Thyroid gland (tissue), 4 donors: ENCODE measurements around the gene SDHC. TPM values are rescaled to one million over a fixed set of nuclear protein-coding genes. Genes with fewer than 3 reads are reported as not detected.
A peak's percentile ranks its signal among the peaks of the same experiment; 100 is the strongest.
"Not testable (repeated sequence)": the region's sequence is repeated elsewhere in the genome, so short reads cannot be mapped to it uniquely, and the experiment has no call there.

Source experiments
- DNase-seq, 2 donors: peaks; one replicate each; pipeline ENCODE4 v3.0.0-alpha.2; 2019
- H3K27ac ChIP-seq, 3 donors: fragments of 200-600 bp; sonication (generic); 1 replicate in 2 of 3; 2 replicates in 1 of 3; pipeline ENCODE4 v1.5.1; 2016 to 2019; ENCODE audit warnings: mild to moderate bottlenecking in 1 of 3, moderate library complexity in 1 of 3
- H3K27me3 ChIP-seq: fragments of 200-600 bp; sonication (generic); one replicate; pipeline ENCODE4 v1.5.1; 2019
- H3K36me3 ChIP-seq, 2 donors: fragments of 200-600 bp; sonication (generic); one replicate each; pipeline ENCODE4 v1.5.1; 2016 to 2019
- H3K4me1 ChIP-seq, 2 donors: fragments of 200-600 bp; sonication (generic); one replicate each; pipeline ENCODE4 v1.5.1; 2017 to 2019
- H3K4me3 ChIP-seq, 3 donors: fragments of 200-600 bp; sonication (generic); replicated peaks in 1 of 3; 1 replicate in 2 of 3; 2 replicates in 1 of 3; pipeline ENCODE4 v1.5.1; 2016; ENCODE audit warnings: mild to moderate bottlenecking in 1 of 3
- H3K9me3 ChIP-seq: fragments of 200-600 bp; sonication (generic); one replicate; pipeline ENCODE4 v1.5.1; 2017
- POLR2A ChIP-seq, 2 donors: fragments of 450-650 bp; IDR thresholded peaks; one replicate each; pipeline ENCODE4 v1.6.1; 2017; ENCODE audit warnings: antibody characterized with exemption in 2 of 2, mild to moderate bottlenecking in 2 of 2, moderate library complexity in 1 of 2
- WGBS, 2 donors: methylation state at CpG; one replicate each; pipeline ENCODE4 v1.1.5; 2017; 5-methylcytosine and 5-hydroxymethylcytosine counted together
- intact Hi-C: fragments of 100-400 bp; cut with DNase I; formaldehyde crosslinking; loops from one replicate; pipeline ENCODE4 v1.15.1; 2023
- total RNA-seq, 4 donors: library from RNA; depleted of rRNA; stranded (reverse); fragments of >200 nt; gene quantifications; one replicate each; pipeline ENCODE4 v1.2.3, GENCODE V29; 2016
- TF ChIP-seq, protein P1 (sequence below), 6 experiments: fragments of 200-600 bp in 3 of 6; fragments of 450-650 bp in 3 of 6; sonication (generic) in 3 of 6; IDR thresholded peaks; one replicate each; pipeline ENCODE4 v1.5.1; 2016 to 2019; ENCODE audit warnings: antibody characterized with exemption in 6 of 6, mild to moderate bottlenecking in 2 of 6, inconsistent platforms in 1 of 6, moderate library complexity in 1 of 6

Gene SDHC
- total RNA-seq, 4 donors from 2014 or later: 49.1 to 174 (median 111) TPM

DNA sequence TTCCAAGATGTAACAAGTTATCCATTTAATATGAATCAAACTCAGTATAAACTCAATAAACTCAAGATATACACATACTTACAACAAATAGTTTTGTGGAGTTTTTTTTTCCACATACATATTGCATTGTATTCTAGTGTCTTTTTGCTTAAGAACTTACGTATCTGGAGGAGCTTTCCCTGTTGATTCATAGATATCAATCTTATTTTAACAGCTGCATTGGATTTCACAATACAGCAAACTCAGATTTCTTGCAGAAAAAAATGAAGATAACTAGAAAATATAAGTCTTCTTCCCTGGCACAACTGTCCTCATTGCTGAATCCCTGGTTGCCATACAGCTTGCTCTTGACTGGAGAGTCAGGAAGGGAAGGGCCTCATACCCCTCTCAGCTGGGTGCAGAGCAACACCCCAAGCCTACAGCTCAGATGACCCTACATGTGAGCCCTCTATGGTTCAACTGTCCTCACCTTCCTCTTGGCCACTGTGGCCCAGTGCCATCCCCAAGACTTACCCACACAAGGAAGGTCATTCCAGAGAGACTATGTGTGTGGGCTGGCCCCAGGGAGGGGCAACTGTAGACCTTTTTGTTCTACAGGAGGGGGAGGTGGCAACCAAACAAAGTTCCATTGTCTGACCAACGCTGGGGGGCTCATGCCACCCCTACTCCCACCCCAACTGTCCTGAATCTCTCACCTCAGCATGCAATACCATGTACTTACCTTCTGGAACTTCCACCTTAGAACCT lies 6.1 kb upstream of the SDHC start:
- Histone ChIP-seq H3K4me1 (peaks cover 20 to 21% of the 10 kb centered on the region in 2 donors), H3K27ac (no peak overlapping the region), H3K27me3 (no peaks in the 10 kb centered on the region), H3K4me3 (no peak overlapping the region), H3K36me3 (no peaks in the 10 kb centered on the region), H3K9me3 (no peaks in the 10 kb centered on the region)
- 57 to 63% methylated on average over 2 of the region's 2 CpGs for WGBS, 2 donors
- no peak for DNase-seq
- intact Hi-C loops: loop anchor here (5.0 kb wide), 1 partner anchor 81 kb away; the partner anchor contains the start of gene TOMM40L
- TF ChIP-seq, protein P1, sequence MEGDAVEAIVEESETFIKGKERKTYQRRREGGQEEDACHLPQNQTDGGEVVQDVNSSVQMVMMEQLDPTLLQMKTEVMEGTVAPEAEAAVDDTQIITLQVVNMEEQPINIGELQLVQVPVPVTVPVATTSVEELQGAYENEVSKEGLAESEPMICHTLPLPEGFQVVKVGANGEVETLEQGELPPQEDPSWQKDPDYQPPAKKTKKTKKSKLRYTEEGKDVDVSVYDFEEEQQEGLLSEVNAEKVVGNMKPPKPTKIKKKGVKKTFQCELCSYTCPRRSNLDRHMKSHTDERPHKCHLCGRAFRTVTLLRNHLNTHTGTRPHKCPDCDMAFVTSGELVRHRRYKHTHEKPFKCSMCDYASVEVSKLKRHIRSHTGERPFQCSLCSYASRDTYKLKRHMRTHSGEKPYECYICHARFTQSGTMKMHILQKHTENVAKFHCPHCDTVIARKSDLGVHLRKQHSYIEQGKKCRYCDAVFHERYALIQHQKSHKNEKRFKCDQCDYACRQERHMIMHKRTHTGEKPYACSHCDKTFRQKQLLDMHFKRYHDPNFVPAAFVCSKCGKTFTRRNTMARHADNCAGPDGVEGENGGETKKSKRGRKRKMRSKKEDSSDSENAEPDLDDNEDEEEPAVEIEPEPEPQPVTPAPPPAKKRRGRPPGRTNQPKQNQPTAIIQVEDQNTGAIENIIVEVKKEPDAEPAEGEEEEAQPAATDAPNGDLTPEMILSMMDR (IDR thresholded peaks at IDR 0.05): no peak
- TF ChIP-seq POLR2A (IDR thresholded peaks at IDR 0.05): no peak

DNA sequence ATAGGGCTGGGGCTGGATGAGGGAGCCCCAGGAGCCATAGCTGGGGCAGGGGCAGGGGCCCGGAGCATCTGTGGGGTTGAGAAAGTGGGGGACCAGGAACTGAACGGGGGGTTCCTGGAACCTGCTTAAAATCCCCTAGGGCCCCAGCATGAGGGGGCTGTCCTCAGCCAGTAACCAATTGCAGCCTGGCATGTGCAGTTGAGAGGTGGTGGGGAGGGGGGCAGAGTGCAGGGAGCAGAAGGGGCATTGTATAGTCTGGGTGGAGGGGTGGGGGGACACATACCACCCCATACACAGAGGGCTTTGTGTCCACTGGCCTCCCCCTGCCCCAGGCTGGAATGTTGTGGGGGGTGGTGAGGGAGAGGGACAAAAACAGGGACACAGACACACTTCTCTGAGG lies 4.3 kb upstream of the SDHC start, which contains the start of gene MPZ:
Gene MPZ (minus strand): TSS at position 101 of the 400 bp plus-strand sequence. CDS start 63 bp downstream, at position 38.
- intact Hi-C loops: loop anchor here (5.0 to 10.0 kb wide), 2 partner anchors 75 to 83 kb away; partner anchors contain the start of gene TOMM40L
- Histone ChIP-seq H3K4me1 (peaks cover 14 to 16% of the 10 kb centered on the region in 2 donors), H3K4me3 (no peak within 1 kb of the TSS), H3K36me3 (no peaks in the 10 kb centered on the region), H3K9me3 (no peaks in the 10 kb centered on the region), H3K27ac (no peak within 1 kb of the TSS), H3K27me3 (no peaks in the 10 kb centered on the region)
- 29 to 59% methylated on average over 2 of the region's 2 CpGs for WGBS, 2 donors
- DNase-seq: no peak
- TF ChIP-seq, protein P1 (IDR thresholded peaks at IDR 0.05): no peak
- no peak for TF ChIP-seq POLR2A (IDR thresholded peaks at IDR 0.05)

DNA sequence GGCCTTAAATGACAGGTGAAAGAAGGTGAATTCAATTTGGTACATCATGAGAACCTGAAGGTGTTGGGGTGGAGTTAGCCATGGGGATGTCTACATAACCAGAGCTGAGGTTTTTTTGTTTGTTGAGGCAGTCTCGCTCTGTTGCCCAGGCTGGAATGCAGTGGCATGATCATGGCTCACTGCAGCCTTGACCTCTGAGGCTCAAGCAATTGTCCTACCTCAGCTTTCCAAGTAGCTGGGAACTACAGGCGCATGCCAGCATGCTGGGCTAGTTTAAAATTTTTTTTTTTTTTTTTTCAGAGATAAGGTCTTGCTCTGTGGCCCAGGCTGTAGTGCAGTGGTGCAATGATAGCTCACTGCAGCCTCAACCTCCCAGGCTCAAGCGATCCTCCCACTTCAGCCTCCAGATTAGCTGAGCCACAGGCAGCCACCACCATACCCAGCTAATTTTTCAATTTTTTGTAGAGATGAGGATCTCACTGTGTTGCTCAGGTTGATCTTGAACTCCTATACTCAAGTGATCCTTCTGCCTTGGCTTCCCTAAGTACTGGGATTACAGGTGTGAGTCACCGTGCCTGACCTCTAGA lies 2.5 kb upstream of the SDHC start:
- peak; percentile 67 to 76 for DNase-seq
- Histone ChIP-seq H3K4me1 (peaks cover 7 to 15% of the 10 kb centered on the region in 2 donors), H3K4me3 (no peak overlapping the region), H3K27ac (peak overlapping the region in 2 of 3 donors; percentile 23 to 44), H3K36me3 (no peaks in the 10 kb centered on the region), H3K9me3 (no peaks in the 10 kb centered on the region), H3K27me3 (no peaks in the 10 kb centered on the region)
- 73% methylated on average over 4 of the region's 4 CpGs for WGBS, 2 donors
- TF ChIP-seq, protein P1 (IDR thresholded peaks at IDR 0.05): no peak
- TF ChIP-seq POLR2A (IDR thresholded peaks at IDR 0.05): no peak
- intact Hi-C loops: loop anchor here (10.0 kb wide), 1 partner anchor 73 kb away; no protein-coding TSS in a partner anchor

DNA sequence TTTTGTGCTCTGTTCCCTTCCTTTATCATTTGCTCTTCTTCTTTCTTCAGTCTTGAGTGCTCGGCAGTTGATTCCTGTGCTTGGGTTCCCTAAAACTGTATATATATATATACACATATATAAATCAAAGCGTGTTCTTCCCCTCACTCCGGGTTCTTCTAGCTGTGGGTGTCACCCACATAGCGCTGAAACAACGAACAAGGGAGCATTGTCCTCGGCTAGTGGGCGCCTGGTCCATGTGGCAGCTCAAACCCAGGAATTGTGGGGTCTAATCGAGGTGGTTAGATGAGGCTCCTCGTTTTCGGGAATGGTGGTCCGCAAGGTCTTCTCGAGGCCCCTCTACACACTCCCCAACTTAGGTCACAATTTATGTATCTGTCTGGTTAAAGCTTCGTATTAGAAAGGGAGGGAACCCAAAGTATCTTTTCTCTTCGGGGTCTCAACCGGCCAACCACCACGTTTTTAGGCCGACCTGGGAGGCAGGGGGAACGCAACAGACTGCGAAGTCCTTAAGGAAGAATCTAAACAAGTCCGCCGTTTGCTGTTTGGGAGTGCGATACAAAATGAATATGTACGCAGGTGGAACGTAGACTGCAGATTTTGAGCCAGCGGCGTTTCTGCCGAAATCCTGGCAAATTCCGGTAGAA lies 504 bp upstream of the SDHC start:
- peak overlapping the region; percentile 83 to 94 (median 92) for H3K27ac ChIP-seq
- WGBS, 2 donors: 43% methylated on average over 28 of the region's 28 CpGs
- H3K9me3 ChIP-seq: no peaks in the 10 kb centered on the region
- intact Hi-C loops: loop anchor here (10.0 kb wide), 1 partner anchor 71 kb away; no protein-coding TSS in a partner anchor
- H3K27me3 ChIP-seq: no peaks in the 10 kb centered on the region
- no peaks in the 10 kb centered on the region for H3K36me3 ChIP-seq
- H3K4me1 ChIP-seq: peaks cover 7 to 15% of the 10 kb centered on the region in 2 donors
- H3K4me3 ChIP-seq: peak overlapping the region; percentile 71 to 98 (median 90)
- TF ChIP-seq, protein P1 (IDR thresholded peaks at IDR 0.05): no peak
- TF ChIP-seq POLR2A (IDR thresholded peaks at IDR 0.05): no peak
- DNase-seq: peak in 1 of 2 donors; percentile 9

DNA sequence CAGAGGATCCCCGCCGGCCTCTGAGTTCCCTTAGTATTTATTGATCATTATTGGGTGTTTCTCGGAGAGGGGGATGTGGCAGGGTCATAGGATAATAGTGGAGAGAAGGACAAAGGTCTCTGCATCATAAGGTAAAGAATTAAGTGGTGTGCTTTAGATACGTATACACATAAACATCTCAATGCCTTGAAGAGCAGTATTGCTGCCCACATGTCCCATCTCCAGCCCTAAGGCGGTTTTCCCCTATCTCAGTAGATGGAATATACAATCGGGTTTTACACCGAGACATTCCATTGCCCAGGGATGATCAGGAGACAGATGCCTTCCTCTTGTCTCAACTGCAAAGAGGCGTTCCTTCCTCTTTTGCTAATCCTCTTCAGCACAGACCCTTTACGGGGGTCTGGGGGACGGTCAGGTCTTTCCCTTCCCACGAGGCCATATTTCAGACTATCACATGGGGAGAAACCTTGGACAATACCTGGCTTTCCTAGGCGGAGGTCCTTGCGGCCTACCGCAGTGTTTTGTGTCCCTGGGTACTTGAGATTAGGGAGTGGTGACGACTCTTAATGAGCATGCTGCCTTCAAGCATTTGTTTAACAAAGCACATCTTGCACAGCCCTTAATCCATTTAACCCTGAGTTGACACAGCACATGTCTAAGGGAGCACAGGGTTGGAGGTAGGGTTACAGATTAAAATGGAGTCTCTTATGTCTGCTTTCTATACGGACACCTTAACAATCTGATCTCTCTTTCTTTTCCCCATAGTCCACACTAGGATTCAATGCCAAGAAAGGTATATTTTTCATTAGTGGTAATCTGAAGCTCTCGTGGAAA lies 1.9 kb downstream of the SDHC start:
- WGBS, 2 donors: 69 to 75% methylated on average over 17 of the region's 17 CpGs
- intact Hi-C loops: loop anchor here (10.0 kb wide), 1 partner anchor 69 kb away; no protein-coding TSS in a partner anchor

More for the DNA sequence above, 1.9 kb downstream of the SDHC start:
- H3K9me3 ChIP-seq, H3K27ac ChIP-seq, DNase-seq, H3K27me3 ChIP-seq, H3K4me3 ChIP-seq, H3K36me3 ChIP-seq: not testable (repeated sequence)
- H3K4me1 ChIP-seq: peaks cover 7 to 20% of the 10 kb centered on the region in 2 donors
